Peyer's patch (tissue), 4 donors: ENCODE measurements around the gene MPP4. TPM values are rescaled to one million over a fixed set of nuclear protein-coding genes. Genes with fewer than 3 reads are reported as not detected.

Experiments used
- DNase-seq, 3 donors: peaks; one replicate each; pipeline ENCODE4 v3.0.0-alpha.2; 2017 to 2019
- H3K27ac ChIP-seq, 4 donors: fragments of 200-600 bp; sonication (generic); one replicate each; pipeline ENCODE4 v1.5.1; 2016 to 2019
- H3K27me3 ChIP-seq, 2 donors: fragments of 200-600 bp; sonication (generic); one replicate each; pipeline ENCODE4 v1.5.1; 2019
- H3K36me3 ChIP-seq, 3 donors: fragments of 200-600 bp; sonication (generic); one replicate each; pipeline ENCODE4 v1.5.1; 2016 to 2019
- H3K4me1 ChIP-seq, 4 donors: fragments of 200-600 bp; sonication (generic); one replicate each; pipeline ENCODE4 v1.5.1; 2016 to 2019
- H3K4me3 ChIP-seq, 4 donors: fragments of 200-600 bp; sonication (generic); 1 replicate in 3 of 4; 2 replicates in 1 of 4; pipeline ENCODE4 v1.5.1; 2016 to 2019; ENCODE audit warnings: mild to moderate bottlenecking in 1 of 4
- H3K9me3 ChIP-seq, 4 donors: fragments of 200-600 bp; sonication (generic); one replicate each; pipeline ENCODE4 v1.5.1; 2016 to 2019; ENCODE audit warnings: mild to moderate bottlenecking in 1 of 4
- CTCF ChIP-seq, 6 experiments: fragments of 450-650 bp in 4 of 6; fragments of 200-600 bp in 2 of 6; sonication (generic) in 1 of 6; IDR thresholded peaks; one replicate each; pipeline ENCODE4 v1.5.1; 2017 to 2019; ENCODE audit warnings: antibody characterized with exemption in 6 of 6, mild to moderate bottlenecking in 3 of 6, moderate library complexity in 1 of 6
- POLR2A ChIP-seq, 2 donors: fragments of 450-650 bp; IDR thresholded peaks; one replicate each; pipeline ENCODE4 v1.5.1; 2017; ENCODE audit warnings: antibody characterized with exemption in 2 of 2, mild to moderate bottlenecking in 2 of 2, moderate library complexity in 2 of 2
- total RNA-seq, 4 donors: library from RNA; depleted of rRNA; stranded (reverse); fragments of >200 nt; gene quantifications; one replicate each; pipeline ENCODE4 v1.1.0, GENCODE V29; 2016

The MPP4 gene
- total RNA-seq, 4 donors from 2014 or later: not detected

- TF ChIP-seq CTCF (IDR thresholded peaks at IDR 0.05) (peak in 3 of 6 experiments; percentile 15 to 45 (median 16)), POLR2A (IDR thresholded peaks at IDR 0.05) (peak; percentile 21 to 49)
- Histone ChIP-seq H3K9me3 (no peaks in the 10 kb centered on the region), H3K27ac (peak overlapping the region; percentile 80 to 83 (median 81)), H3K36me3 (no peaks in the 10 kb centered on the region), H3K27me3 (no peaks in the 10 kb centered on the region), H3K4me1 (peaks cover 0 to 4% (median 0%) of the 10 kb centered on the region in 4 donors), H3K4me3 (peak overlapping the region; percentile 71 to 91 (median 82))
- peak; percentile 74 to 88 (median 88) for DNase-seq
These were observed 55.7 kb downstream of the MPP4 start for GRCh38 chr2:201642579-201643215.

- no peak for DNase-seq
These were observed 56.3 kb downstream of the MPP4 start for GRCh38 chr2:201642086-201642578.

GRCh38 chr2:201639205-201639604 lies 59.2 kb downstream of the MPP4 start:
- peaks cover 0 to 4% (median 0%) of the 10 kb centered on the region in 4 donors for H3K4me1 ChIP-seq
- H3K36me3 ChIP-seq: no peaks in the 10 kb centered on the region
- TF ChIP-seq CTCF (IDR thresholded peaks at IDR 0.05) (no peak), POLR2A (IDR thresholded peaks at IDR 0.05) (no peak)
- H3K4me3 ChIP-seq: no peak overlapping the region
- H3K27me3 ChIP-seq: no peaks in the 10 kb centered on the region
- no peak overlapping the region for H3K27ac ChIP-seq
- no peak for DNase-seq
- H3K9me3 ChIP-seq: no peaks in the 10 kb centered on the region

More at GRCh38 chr2:201642086-201642578, 56.3 kb downstream of the MPP4 start:
- TF ChIP-seq POLR2A (IDR thresholded peaks at IDR 0.05) (no peak), CTCF (IDR thresholded peaks at IDR 0.05) (no peak)
- H3K36me3 ChIP-seq: no peaks in the 10 kb centered on the region
- no peaks in the 10 kb centered on the region for H3K9me3 ChIP-seq
- peak overlapping the region; percentile 80 to 83 (median 81) for H3K27ac ChIP-seq
- H3K4me1 ChIP-seq: peaks cover 0 to 4% (median 0%) of the 10 kb centered on the region in 4 donors
- H3K4me3 ChIP-seq: peak overlapping the region; percentile 71 to 91 (median 82)
- H3K27me3 ChIP-seq: no peaks in the 10 kb centered on the region

- TF ChIP-seq CTCF (IDR thresholded peaks at IDR 0.05) (no peak), POLR2A (IDR thresholded peaks at IDR 0.05) (no peak)
- Histone ChIP-seq H3K4me1 (no peaks in the 10 kb centered on the region), H3K4me3 (no peak overlapping the region), H3K36me3 (no peaks in the 10 kb centered on the region), H3K27ac (no peak overlapping the region), H3K9me3 (no peaks in the 10 kb centered on the region), H3K27me3 (no peaks in the 10 kb centered on the region)
- DNase-seq: no peak
These were observed 60.1 kb downstream of the MPP4 start for GRCh38 chr2:201638326-201638725.

- Histone ChIP-seq H3K27ac (no peak overlapping the region), H3K4me3 (no peak overlapping the region), H3K4me1 (no peaks in the 10 kb centered on the region), H3K27me3 (no peaks in the 10 kb centered on the region), H3K9me3 (no peaks in the 10 kb centered on the region), H3K36me3 (peaks cover 0 to 8% (median 0%) of the 10 kb centered on the region in 3 donors)
- no peak for DNase-seq
- TF ChIP-seq POLR2A (IDR thresholded peaks at IDR 0.05) (no peak), CTCF (IDR thresholded peaks at IDR 0.05) (no peak)
These were observed 64.7 kb downstream of the MPP4 start for GRCh38 chr2:201633661-201634249.
